Upper lobe of right lung (tissue), 1 donor: ENCODE data around the gene MICU2. TPM values are rescaled to one million over a fixed set of nuclear protein-coding genes. Genes with fewer than 3 reads are reported as not detected.

Source experiments
- ATAC-seq: fragments of 200-7000 bp; cut with Tn5 transposase; one replicate; pipeline ENCODE4 v1.9.1; 2020; ENCODE audit warnings: mild to moderate bottlenecking, moderate library complexity
- DNase-seq: peaks from one replicate; pipeline ENCODE4 v3.0.0-alpha.2; 2020
- H3K27ac ChIP-seq: fragments of 200-600 bp; one replicate; pipeline ENCODE4 v1.8.0; 2022
- H3K27me3 ChIP-seq: fragments of 200-600 bp; one replicate; pipeline ENCODE4 v1.8.0; 2022; ENCODE audit warnings: mild to moderate bottlenecking
- H3K36me3 ChIP-seq: fragments of 200-600 bp; one replicate; pipeline ENCODE4 v1.8.0; 2022
- H3K4me1 ChIP-seq: fragments of 200-600 bp; one replicate; pipeline ENCODE4 v1.8.0; 2022
- H3K4me3 ChIP-seq: fragments of 200-600 bp; one replicate; pipeline ENCODE4 v1.8.0; 2022; ENCODE audit warnings: mild to moderate bottlenecking
- H3K9me3 ChIP-seq: fragments of 200-600 bp; one replicate; pipeline ENCODE4 v1.8.0; 2022
- intact Hi-C: fragments of 100-400 bp; cut with DNase I; formaldehyde crosslinking; loops from one replicate; pipeline ENCODE4 v1.11.0; 2022
- long read RNA-seq: library from polyadenylated mRNA; unstranded; transcript quantifications from one replicate; pipeline ENCODE4 v2.0.0, GENCODE V29; 2021
- total RNA-seq: library from RNA; stranded (reverse); fragmentation: NEBNext Ultra II Directional; extraction: Animal tissue kit (Norgen Biotek cat#: 25700); gene quantifications from one replicate; pipeline ENCODE4 v1.2.1, GENCODE V29; 2021
- TF ChIP-seq, protein P1 (sequence below): fragments of 200-600 bp; IDR thresholded peaks from one replicate; pipeline ENCODE4 v1.8.0; 2022; ENCODE audit warnings: antibody characterized with exemption
- donor health status: DM: no; HTN: yes; CAD: no; lungs with severe emphysema.

Gene MICU2, protein sequence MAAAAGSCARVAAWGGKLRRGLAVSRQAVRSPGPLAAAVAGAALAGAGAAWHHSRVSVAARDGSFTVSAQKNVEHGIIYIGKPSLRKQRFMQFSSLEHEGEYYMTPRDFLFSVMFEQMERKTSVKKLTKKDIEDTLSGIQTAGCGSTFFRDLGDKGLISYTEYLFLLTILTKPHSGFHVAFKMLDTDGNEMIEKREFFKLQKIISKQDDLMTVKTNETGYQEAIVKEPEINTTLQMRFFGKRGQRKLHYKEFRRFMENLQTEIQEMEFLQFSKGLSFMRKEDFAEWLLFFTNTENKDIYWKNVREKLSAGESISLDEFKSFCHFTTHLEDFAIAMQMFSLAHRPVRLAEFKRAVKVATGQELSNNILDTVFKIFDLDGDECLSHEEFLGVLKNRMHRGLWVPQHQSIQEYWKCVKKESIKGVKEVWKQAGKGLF
- total RNA-seq = 30.7 TPM
- long read RNA-seq, transcript MICU2-201 (12 exons, 1,920 nt) = major isoform, 41 of 55 reads
- long read RNA-seq, partial matches to known transcripts = 4 of 55 reads
- long read RNA-seq, other reads (novel, unspliced or antisense) = 10 of 55 reads

- Histone ChIP-seq H3K27me3 (peaks cover 3% of the 10 kb centered on the region), H3K4me3 (peak within 1 kb of the TSS; percentile 83), H3K36me3 (peaks cover 9% of the 10 kb centered on the region), H3K27ac (peak within 1 kb of the TSS; percentile 99), H3K4me1 (peaks cover 9% of the 10 kb centered on the region), H3K9me3 (no peaks in the 10 kb centered on the region)
- ATAC-seq (peak; percentile 99), DNase-seq (peak; percentile 98)
- TF ChIP-seq, protein P1, sequence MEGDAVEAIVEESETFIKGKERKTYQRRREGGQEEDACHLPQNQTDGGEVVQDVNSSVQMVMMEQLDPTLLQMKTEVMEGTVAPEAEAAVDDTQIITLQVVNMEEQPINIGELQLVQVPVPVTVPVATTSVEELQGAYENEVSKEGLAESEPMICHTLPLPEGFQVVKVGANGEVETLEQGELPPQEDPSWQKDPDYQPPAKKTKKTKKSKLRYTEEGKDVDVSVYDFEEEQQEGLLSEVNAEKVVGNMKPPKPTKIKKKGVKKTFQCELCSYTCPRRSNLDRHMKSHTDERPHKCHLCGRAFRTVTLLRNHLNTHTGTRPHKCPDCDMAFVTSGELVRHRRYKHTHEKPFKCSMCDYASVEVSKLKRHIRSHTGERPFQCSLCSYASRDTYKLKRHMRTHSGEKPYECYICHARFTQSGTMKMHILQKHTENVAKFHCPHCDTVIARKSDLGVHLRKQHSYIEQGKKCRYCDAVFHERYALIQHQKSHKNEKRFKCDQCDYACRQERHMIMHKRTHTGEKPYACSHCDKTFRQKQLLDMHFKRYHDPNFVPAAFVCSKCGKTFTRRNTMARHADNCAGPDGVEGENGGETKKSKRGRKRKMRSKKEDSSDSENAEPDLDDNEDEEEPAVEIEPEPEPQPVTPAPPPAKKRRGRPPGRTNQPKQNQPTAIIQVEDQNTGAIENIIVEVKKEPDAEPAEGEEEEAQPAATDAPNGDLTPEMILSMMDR = peak; percentile 6
- intact Hi-C loops = no loop called here
These were observed at the start of gene MICU2 for GRCh38 chr13:21603531-21604448. Gene MICU2 (minus strand): TSS chr13:21604170. CDS start chr13:21604148, 22 bp downstream.

DNA sequence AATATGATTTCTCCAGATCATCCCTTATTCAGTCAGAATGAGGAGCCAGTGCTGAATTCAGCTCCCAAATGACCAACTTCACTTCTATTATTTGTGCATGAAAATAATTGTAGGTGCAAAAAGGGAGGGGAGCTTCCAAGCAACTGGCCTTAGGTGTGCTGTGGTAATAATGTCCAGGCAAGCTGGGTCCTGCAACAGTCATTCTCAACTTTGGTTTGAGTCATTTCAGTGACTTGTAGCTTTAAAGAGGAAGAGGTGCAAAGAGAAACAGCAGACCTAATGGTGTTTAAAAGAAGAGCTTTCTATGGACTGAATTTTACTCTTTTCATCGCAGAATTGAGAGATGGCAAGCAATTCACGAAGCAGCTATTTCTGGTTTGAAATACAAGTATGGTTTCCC lies 37.7 kb upstream of the MICU2 start:
- intact Hi-C loops = no loop called here
- peaks cover 7% of the 10 kb centered on the region for H3K4me1 ChIP-seq
- H3K4me3 ChIP-seq = no peak overlapping the region
- no peak overlapping the region for H3K27ac ChIP-seq
- TF ChIP-seq, protein P1 = no peak
- ATAC-seq = no peak
- DNase-seq = no peak
- H3K36me3 ChIP-seq = no peaks in the 10 kb centered on the region
- no peaks in the 10 kb centered on the region for H3K27me3 ChIP-seq
- H3K9me3 ChIP-seq = no peaks in the 10 kb centered on the region

- TF ChIP-seq, protein P1 = no peak
- Histone ChIP-seq H3K36me3 (no peaks in the 10 kb centered on the region), H3K4me3 (no peak overlapping the region), H3K4me1 (peaks cover 7% of the 10 kb centered on the region), H3K27ac (no peak overlapping the region), H3K9me3 (no peaks in the 10 kb centered on the region), H3K27me3 (no peaks in the 10 kb centered on the region)
- no peak for ATAC-seq
- no peak for DNase-seq
- intact Hi-C loops = no loop called here
These were observed 35.6 kb upstream of the MICU2 start for GRCh38 chr13:21639561-21639960.

DNA sequence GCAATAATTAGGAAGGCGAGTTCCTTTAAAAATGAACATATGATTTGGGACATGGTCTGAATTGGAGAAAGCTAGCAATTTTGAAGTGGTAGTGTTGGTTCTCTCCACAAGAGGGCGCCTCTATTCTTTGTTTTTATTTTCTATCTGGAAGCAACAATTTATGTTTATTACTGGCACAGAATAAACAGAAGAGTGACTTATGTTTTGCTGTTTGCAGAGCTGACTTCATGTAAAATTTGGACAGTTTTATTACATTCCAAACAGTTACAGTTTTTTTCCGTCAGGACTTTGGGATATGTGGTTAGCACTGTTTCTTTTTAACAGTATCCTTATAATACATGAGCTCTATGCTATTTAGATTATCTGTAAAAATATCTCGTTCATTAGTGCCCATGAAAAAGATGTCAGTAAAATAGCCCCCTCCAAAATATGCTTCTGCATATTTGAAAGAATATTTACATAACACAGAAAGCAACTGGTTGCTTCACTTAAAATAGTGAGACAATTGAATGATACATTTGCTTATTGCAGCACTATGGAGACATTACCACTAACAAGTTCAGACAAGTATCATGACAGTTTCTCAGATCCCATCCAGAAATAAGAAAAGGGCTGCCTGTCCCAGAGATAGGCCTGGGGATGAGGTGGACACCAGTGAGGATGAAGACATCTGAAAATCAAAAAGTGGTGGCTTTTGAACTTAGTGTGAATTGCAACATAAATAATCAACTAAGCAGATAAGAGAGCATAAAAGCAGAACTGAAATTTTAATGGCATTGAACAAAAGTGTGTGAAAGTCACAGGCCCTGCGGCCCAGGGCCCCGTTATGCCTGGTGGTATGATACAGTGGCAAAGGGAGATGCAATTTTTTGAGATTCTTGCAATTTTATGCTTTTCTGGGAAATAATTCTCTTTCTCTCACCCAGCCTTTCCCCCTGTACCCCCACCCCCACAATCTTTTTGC lies 34.6 kb upstream of the MICU2 start:
- Histone ChIP-seq H3K36me3 (no peaks in the 10 kb centered on the region), H3K27ac (no peak overlapping the region), H3K4me3 (no peak overlapping the region), H3K27me3 (no peaks in the 10 kb centered on the region), H3K4me1 (peaks cover 7% of the 10 kb centered on the region), H3K9me3 (no peaks in the 10 kb centered on the region)
- peak; percentile 58 for ATAC-seq
- TF ChIP-seq, protein P1 = peak; percentile 81
- no peak for DNase-seq
- intact Hi-C loops = no loop called here

DNA sequence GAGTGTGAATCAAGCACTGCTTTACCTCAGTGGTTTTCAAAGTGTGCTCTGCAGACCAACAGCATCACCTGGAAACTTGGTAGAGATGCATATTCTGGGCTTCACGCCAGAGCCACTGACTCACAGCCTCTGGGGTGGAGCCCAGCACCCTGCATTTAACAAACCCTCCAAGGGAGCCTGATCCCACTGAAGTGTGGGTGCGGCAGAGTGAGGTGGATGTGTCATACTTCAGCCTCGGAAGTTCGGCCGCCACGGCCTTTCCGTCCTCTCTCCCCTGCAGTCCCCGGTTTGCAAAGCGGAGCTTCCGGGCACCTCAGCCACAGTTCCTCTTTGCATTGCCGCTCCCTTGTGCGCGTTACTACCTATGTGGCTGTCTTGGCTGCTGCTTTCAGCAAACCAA lies 33.3 kb upstream of the MICU2 start:
- DNase-seq = peak; percentile 87
- Histone ChIP-seq H3K9me3 (no peaks in the 10 kb centered on the region), H3K4me1 (peaks cover 7% of the 10 kb centered on the region), H3K4me3 (no peak overlapping the region), H3K27ac (no peak overlapping the region), H3K36me3 (no peaks in the 10 kb centered on the region), H3K27me3 (no peaks in the 10 kb centered on the region)
- intact Hi-C loops = no loop called here
- peak; percentile 97 for ATAC-seq
- TF ChIP-seq, protein P1 = no peak
